Activated naive CD8-positive, alpha-beta T cell (primary cell): ENCODE results near the gene CRIM1.

Source experiments
- H3K27ac Mint-ChIP-seq: one replicate; pipeline ENCODE4 v1.8.0; 2021; ENCODE audit warnings: mixed read lengths
- H3K27me3 Mint-ChIP-seq: one replicate; pipeline ENCODE4 v1.8.0; 2021; ENCODE audit warnings: mixed read lengths
- H3K36me3 Mint-ChIP-seq: one replicate; pipeline ENCODE4 v1.8.0; 2021; ENCODE audit warnings: mixed read lengths
- H3K4me1 Mint-ChIP-seq: one replicate; pipeline ENCODE4 v1.8.0; 2021; ENCODE audit warnings: low read depth, mixed read lengths
- H3K4me3 Mint-ChIP-seq: one replicate; pipeline ENCODE4 v1.8.0; 2021; ENCODE audit warnings: mild to moderate bottlenecking, mixed read lengths
- H3K9me3 Mint-ChIP-seq: one replicate; pipeline ENCODE4 v1.8.0; 2021; ENCODE audit warnings: low read depth, mixed read lengths

The CRIM1 gene

DNA sequence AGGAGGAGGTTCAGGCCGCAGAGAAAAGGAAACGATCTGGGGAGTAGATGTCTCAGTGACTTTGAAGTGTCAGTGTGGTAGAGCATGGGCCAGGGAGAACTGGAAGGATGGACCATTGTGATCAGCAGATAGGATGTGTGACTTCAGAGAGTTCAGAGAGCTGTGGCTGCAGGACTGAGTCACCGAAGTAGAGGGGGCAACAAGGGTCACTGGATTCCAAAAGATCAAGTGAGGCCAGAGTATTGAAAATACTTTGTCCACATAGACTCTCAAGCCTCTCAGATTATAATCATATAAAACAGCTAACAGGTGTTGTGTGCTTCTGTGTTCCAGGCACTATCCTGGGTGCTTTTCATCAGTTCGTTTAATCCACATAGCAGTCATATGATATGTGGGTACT lies 99.4 kb downstream of the CRIM1 start:
- Mint-ChIP-seq H3K4me1 (no peaks in the 10 kb centered on the region), H3K27ac (no peak overlapping the region), H3K4me3 (no peak overlapping the region), H3K9me3 (no peaks in the 10 kb centered on the region), H3K27me3 (no peaks in the 10 kb centered on the region), H3K36me3 (no peaks in the 10 kb centered on the region)

DNA sequence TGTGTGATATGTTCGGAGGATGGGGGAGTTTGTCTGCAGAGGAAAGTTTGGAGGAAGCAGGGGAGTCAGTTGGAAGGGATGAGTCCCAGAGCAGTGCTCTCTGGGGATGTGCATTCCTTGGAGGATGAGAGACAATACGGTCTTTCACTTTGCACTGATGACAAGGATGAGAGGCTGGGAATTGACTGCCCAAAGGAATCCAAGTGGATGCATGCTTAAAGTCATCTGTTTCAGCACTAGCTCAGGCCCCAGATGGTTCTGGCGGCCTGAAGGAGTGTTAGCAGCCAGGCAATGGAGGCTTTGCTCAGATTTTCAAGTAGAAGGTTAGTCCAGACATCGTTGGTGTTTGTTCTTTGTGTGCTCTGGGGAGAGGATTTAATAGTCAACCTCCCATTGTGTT lies 100.2 kb downstream of the CRIM1 start:
- Mint-ChIP-seq H3K4me3 (no peak overlapping the region), H3K4me1 (no peaks in the 10 kb centered on the region), H3K27me3 (no peaks in the 10 kb centered on the region), H3K27ac (no peak overlapping the region), H3K9me3 (no peaks in the 10 kb centered on the region), H3K36me3 (no peaks in the 10 kb centered on the region)

DNA sequence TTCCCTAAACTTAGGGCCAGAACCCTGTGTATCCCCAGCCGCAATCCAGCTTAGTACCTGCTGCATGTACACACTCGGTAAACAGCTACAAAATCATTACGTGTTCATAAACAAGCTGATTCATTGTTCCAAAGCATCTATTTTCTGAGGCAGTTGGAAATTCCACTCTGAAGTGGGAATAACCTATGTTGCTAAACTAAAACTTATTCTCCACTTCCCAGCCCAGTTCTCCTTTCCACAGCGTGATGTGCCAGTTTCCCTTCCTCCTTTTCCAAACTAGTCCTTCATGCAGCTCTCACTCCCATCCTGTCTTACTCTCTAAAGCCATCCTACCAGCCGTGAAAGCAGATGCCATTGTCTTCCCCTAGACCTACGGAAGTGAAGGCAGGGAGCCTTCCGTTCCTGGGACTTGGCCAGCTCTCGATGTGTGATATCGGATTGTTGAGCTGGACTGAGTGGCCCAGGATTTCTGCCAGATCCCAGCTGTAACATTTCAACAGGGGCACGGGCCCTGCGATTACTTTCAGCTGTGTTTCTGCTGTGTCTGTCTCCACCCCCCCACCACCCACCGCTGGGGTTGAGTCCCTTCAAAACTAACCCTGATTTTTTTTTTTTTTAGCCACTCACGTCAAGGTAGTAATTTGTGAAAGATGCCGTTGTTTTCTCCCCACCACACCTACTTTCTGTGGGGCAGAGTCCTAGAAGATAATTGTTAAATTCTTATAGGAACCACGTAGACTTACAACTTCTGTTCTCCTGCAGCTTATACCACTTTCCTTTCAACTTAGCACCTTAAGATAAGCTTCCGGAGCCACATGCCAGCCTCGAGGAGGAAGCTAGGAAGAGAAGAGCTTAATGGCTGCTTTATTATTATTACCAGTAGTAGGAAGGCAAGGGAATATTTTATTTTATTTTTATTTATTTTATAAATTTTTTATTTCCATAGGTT lies 100.9 kb downstream of the CRIM1 start:
- Mint-ChIP-seq H3K9me3 (no peaks in the 10 kb centered on the region), H3K4me3 (no peak overlapping the region), H3K27ac (no peak overlapping the region), H3K36me3 (no peaks in the 10 kb centered on the region), H3K27me3 (no peaks in the 10 kb centered on the region), H3K4me1 (no peaks in the 10 kb centered on the region)

DNA sequence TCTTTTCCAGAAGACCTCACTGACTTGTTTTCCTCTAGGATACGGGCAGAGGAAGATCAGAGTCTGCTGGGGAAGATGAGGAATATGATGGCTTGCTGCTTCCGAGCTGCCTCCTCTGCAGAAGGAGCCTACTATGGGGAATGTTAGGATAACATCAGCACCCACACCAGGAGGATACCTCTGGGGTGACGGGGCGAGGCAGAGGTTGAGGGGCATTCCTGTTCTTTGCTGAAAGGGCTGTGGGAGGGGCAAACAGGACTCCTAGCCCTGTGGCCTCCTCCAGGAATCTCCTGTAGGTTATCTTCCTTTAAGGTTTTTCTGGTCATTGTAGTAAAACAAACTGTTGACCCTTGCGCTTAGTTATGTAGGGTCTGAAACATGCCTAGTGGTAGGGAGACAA lies 102.5 kb downstream of the CRIM1 start:
- H3K36me3 Mint-ChIP-seq = no peaks in the 10 kb centered on the region
- H3K27ac Mint-ChIP-seq = no peak overlapping the region
- no peaks in the 10 kb centered on the region for H3K27me3 Mint-ChIP-seq
- no peaks in the 10 kb centered on the region for H3K9me3 Mint-ChIP-seq
- no peaks in the 10 kb centered on the region for H3K4me1 Mint-ChIP-seq
- H3K4me3 Mint-ChIP-seq = no peak overlapping the region

DNA sequence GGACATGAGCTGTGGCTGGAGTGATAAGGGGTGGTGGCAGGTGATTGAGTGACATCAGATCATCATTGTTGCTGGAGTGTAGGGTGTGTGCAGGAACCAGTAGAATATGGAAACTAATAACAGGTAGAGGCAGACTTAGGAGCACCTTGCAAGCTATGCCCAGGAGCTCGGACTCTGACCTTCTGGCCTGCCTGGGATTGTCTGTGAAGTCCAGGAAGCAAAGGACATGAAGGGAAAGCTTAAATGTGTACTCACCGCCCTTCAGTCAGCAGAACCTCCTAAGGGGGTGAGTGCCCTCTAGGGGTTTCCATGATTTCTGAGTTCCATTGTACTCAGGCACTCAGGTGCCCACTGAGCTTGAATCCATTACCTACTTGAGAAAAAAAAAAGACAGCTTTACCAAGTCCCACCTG lies 104.2 kb downstream of the CRIM1 start:
- Mint-ChIP-seq H3K36me3 (peaks cover 2% of the 10 kb centered on the region), H3K27ac (no peak overlapping the region), H3K4me1 (no peaks in the 10 kb centered on the region), H3K9me3 (no peaks in the 10 kb centered on the region), H3K4me3 (no peak overlapping the region), H3K27me3 (no peaks in the 10 kb centered on the region)

DNA sequence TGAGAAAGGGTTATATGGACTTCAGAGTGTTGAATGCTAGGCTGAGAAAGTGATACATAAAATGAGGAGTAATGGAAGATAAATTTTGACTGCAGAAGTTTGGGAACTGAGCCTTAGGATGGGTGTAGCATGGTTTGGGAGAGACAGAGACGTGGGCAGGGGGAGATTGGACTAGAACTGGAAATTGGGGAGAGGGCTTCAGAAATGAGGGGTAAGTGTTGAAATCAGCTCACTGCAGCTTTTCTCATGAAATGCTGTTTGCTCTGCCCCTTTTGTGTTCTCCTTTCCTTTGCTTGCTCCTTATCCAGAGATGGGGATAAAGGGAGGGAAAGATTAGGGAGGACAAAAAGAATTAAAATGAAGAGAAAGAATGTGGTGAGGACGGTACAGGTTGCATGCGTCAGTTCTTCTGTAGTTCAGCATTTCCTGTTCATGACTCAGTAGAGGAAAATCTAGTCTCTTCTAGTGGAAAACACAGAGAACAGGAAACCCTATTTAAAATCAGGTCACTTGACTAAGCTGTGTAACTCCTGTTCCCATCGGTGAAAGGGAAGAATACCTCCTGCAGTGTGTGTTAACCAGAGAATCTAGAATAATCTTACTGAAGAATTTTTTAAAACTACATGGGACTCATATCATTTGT lies 105.6 kb downstream of the CRIM1 start:
- Mint-ChIP-seq H3K27me3 (no peaks in the 10 kb centered on the region), H3K4me1 (no peaks in the 10 kb centered on the region), H3K27ac (no peak overlapping the region), H3K9me3 (no peaks in the 10 kb centered on the region), H3K36me3 (peaks cover 2% of the 10 kb centered on the region), H3K4me3 (no peak overlapping the region)

DNA sequence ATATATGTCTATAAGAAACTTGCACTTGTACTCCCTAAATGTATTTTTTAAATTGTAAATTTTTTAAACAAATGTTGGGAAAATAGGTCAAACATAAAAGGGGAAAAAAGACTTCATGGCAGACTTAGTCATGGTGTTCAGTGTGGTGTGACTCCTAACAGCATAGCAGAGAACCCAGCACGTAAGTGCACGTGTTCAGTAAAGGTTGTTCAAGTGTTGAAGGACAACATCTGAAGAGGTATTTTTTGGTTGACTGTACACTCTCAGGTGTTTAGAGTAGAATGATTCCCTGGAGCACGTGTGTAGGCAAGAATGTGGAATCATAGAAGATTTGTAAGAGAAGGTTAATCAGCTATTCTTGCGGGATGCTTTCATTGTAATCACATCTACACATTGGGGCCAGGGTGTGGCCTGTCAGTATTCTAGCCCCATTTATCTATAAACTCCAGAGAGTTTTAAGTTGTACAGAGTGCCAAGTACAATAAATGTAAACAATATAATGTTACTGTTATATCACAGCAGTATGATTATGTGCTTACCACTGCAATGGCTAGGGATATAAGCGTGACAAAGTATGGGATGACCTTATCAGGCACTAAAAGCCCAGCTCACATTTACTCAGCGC lies 106.8 kb downstream of the CRIM1 start:
- no peaks in the 10 kb centered on the region for H3K4me1 Mint-ChIP-seq

DNA sequence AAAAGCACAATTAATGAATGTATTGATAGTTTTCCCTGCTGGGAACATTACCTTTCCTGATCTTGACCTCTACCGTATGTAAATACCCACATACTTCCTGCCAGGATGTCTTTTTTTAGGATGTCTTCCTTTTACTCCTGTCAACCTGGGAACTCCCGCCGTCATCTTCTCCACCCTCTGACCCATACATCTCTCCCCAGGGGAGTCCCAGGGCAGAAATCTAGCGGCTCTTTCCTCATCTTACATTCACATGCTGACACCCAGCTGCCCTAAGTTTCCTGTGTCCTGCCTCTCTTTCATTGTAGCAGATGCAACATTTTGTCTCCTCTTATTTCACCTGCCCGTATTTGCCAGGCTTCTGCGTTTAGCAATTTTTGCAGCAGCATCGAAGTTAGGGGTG lies 107.8 kb downstream of the CRIM1 start:
- Mint-ChIP-seq H3K4me3 (no peak overlapping the region), H3K27me3 (no peaks in the 10 kb centered on the region), H3K9me3 (no peaks in the 10 kb centered on the region), H3K27ac (no peak overlapping the region), H3K4me1 (no peaks in the 10 kb centered on the region), H3K36me3 (peaks cover 7% of the 10 kb centered on the region)

More for the DNA sequence above, 106.8 kb downstream of the CRIM1 start:
- no peaks in the 10 kb centered on the region for H3K27me3 Mint-ChIP-seq
- H3K36me3 Mint-ChIP-seq = peaks cover 7% of the 10 kb centered on the region
- H3K4me3 Mint-ChIP-seq = no peak overlapping the region
- no peaks in the 10 kb centered on the region for H3K9me3 Mint-ChIP-seq
- no peak overlapping the region for H3K27ac Mint-ChIP-seq

DNA sequence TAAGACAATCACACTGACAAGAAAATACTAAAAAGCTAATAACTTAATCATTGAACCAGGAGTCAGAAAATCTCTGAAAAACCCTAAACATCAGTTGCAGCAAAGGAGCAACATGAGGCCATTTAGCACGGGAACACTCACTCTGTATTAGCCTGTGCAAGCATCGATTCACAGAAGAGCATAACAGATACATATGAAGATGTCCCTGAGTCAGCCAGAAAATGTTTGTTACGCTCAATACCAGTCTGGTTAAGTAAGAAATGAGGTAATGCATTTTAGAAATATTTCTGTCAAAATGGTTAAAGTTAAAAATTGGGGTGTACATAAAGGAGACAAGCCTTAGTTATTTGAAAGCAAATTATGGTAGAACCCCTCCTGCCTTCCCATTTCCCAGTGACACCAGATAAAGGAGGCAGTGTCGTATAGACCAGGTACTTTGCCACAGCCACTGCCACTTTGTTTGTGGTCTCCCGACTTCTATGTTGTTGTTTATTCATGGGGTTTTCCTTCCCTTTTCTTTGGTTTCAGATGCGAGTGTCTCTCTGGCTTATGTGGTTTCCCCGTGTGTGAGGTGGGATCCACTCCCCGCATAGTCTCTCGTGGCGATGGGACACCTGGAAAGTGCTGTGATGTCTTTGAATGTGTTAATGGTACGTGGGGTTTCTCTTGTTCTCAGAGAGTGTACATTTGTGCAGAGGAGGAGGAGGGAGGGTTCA lies 108.6 kb downstream of the CRIM1 start:
- no peak overlapping the region for H3K27ac Mint-ChIP-seq
- no peak overlapping the region for H3K4me3 Mint-ChIP-seq
- H3K36me3 Mint-ChIP-seq = peaks cover 7% of the 10 kb centered on the region
- H3K9me3 Mint-ChIP-seq = no peaks in the 10 kb centered on the region
- H3K27me3 Mint-ChIP-seq = no peaks in the 10 kb centered on the region
- no peaks in the 10 kb centered on the region for H3K4me1 Mint-ChIP-seq

DNA sequence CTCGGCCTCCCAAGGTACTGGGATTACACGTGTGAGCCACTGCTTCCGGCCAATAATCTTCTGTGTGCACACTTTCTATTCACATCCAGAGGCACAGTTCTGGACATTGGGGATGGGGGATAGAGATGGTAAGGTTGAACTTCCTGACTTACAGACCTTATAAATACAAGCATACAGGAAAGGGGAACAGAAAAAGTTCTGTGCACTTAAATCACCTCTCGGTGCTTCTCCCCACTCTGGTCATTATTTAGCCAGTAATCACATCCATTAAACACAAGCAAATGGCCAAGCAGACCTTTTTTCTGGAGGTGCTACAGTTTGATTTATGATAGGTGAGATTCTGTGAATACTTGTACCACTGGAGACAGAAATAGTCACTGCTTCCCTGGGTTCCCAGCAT lies 110.6 kb downstream of the CRIM1 start:
- no peak overlapping the region for H3K4me3 Mint-ChIP-seq
- H3K36me3 Mint-ChIP-seq = peaks cover 7% of the 10 kb centered on the region
- no peaks in the 10 kb centered on the region for H3K27me3 Mint-ChIP-seq
- H3K27ac Mint-ChIP-seq = no peak overlapping the region
- H3K4me1 Mint-ChIP-seq = no peaks in the 10 kb centered on the region
- no peaks in the 10 kb centered on the region for H3K9me3 Mint-ChIP-seq

DNA sequence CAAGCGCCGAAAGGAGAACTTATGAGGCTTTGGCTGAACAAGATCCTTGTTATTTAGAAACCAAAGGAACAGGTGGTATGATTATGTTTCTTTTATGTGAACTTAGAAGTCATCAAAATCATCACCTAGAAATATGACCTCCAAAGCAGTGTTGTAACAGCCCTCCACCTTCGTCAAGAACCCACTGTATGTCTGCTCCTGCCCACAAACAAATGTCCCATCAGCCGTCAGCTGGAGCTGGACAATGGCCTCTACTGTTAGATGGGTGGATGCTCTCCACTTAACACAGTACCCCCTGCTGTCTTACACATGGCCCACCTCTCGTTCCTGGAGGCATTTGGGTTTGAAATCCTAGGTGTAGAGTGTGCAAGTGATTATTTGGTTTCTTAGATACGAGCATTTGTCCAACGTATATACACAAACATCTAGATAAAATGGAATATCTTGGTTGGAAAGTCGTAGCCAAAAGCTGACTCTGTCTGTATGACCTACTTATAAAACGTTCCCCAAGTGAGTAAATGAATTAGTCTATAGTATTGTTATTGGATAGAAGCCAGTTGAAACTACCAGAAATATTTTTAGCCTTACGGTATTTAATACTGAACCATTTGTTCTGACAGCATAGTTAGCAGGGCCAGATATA lies 113.0 kb downstream of the CRIM1 start:
- Mint-ChIP-seq H3K4me1 (no peaks in the 10 kb centered on the region), H3K27me3 (no peaks in the 10 kb centered on the region), H3K9me3 (no peaks in the 10 kb centered on the region), H3K4me3 (no peak overlapping the region), H3K27ac (no peak overlapping the region), H3K36me3 (peaks cover 7% of the 10 kb centered on the region)

DNA sequence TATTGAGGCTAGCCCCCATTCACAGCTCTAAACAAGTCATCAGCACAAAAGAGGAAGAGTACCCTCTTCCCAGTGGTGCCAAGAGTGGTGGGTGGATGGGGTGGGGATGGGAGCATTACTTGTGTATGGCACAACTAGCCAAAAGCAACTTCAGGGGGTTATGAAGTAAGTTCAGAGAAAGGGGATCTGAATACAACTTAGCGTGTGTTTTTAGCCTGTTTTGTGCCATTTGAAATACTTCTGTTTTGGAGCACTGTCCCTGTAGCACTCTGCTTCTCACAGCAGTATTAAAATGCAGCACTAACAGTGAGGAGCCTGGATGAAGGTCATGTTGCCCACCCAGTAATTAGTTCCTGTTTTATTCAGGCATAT lies 113.5 kb downstream of the CRIM1 start:
- Mint-ChIP-seq H3K27me3 (no peaks in the 10 kb centered on the region), H3K36me3 (peaks cover 11% of the 10 kb centered on the region), H3K4me3 (no peak overlapping the region), H3K9me3 (peaks cover 4% of the 10 kb centered on the region), H3K27ac (no peak overlapping the region), H3K4me1 (no peaks in the 10 kb centered on the region)

DNA sequence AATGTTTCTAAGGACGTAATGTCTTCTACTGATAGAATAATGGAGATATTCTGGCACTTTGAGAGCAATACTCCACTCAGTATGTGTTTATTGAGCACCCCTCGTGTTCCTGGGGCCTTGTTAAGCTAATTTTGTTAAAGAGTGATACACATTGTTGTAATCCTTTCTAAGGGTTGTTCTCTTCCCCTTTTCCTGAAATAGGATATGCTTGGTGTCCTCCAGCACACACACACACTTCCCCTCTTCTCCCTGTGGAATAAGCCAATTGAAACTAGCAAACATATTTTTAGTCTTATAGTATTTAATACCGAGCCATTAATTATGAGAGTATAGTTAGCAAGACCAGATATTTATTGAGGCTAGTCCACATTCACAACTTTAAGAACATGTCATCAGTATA lies 114.1 kb downstream of the CRIM1 start:
- Mint-ChIP-seq H3K9me3 (peaks cover 5% of the 10 kb centered on the region), H3K27me3 (no peaks in the 10 kb centered on the region), H3K4me3 (no peak overlapping the region), H3K4me1 (no peaks in the 10 kb centered on the region), H3K27ac (no peak overlapping the region), H3K36me3 (peaks cover 11% of the 10 kb centered on the region)

DNA sequence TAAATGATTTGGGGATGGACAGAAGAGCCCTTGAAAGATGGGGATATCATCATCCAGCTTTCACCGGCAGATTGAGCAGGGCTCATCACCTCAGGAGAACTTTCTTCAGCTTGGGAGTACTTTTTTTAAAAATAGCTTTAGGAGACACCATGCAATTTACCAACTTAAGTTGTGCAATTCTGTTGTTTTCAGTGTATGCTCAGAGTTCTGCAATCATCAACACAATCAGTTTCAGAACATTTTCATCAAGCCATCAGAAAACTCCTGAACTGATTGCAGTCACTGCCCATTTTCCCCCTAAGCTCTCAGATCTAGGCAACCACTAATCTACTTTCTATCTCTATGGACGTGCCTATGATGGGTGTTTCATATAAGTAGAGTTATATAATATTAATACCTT lies 117.7 kb downstream of the CRIM1 start:
- no peak overlapping the region for H3K27ac Mint-ChIP-seq
- H3K4me3 Mint-ChIP-seq = no peak overlapping the region
- no peaks in the 10 kb centered on the region for H3K27me3 Mint-ChIP-seq
- no peaks in the 10 kb centered on the region for H3K4me1 Mint-ChIP-seq
- H3K9me3 Mint-ChIP-seq = peaks cover 29% of the 10 kb centered on the region
- peaks cover 35% of the 10 kb centered on the region for H3K36me3 Mint-ChIP-seq
